ENCODE measurements around the gene KRR1.
"Not testable (repeated sequence)": the region's sequence is repeated elsewhere in the genome, so short reads cannot be mapped to it uniquely, and the experiment has no call there.

KRR1 gene

DNA sequence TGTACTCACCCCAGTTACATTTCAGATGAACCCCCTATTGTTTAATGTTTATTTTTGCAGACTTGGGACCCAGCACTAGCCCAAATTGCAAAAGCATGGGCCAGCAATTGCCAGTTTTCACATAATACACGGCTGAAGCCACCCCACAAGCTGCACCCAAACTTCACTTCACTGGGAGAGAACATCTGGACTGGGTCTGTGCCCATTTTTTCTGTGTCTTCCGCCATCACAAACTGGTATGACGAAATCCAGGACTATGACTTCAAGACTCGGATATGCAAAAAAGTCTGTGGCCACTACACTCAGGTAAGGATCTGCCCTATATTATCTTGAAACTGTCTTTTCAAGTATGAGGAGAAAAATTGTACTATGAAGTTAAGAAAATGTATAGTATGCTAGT lies 29.6 kb downstream of the KRR1 start:
- intact Hi-C loops (cut with DNase I) = no loop called here

DNA sequence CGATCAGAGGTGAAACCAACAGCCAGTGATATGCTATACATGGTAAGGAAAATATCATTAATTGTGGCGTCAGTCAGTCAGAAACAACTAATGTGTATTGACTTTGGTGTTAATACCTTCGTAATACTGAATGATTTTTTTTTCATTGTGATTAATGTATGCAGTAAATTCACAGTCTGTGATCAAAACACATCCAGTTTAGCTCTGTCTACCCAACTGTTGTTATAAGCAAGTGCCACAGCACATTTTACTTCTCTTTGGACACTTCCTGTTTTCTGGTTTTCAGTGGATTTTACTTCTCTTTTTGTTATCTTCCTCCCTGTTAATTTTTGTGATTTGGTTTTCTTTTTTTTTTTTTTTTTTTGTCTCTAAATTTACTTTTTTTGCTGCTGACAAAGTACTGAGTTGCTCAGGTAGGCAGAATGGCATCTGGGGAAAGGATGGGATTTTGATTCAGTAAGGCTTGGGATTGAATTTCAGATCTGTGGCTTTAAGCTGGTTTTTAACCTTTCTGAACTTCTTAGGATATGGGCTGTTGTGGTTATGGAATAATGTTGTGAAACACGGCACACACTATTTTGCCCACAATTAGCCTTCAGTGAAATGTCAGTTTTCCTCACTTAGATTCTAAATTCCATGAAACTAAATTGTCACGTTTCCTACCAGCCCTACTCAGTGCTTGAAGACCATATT lies 30.2 kb downstream of the KRR1 start:
- intact Hi-C loops (cut with DNase I) = no loop called here

More for the DNA sequence above, 29.6 kb downstream of the KRR1 start:
- DNase-seq = no peak

DNA sequence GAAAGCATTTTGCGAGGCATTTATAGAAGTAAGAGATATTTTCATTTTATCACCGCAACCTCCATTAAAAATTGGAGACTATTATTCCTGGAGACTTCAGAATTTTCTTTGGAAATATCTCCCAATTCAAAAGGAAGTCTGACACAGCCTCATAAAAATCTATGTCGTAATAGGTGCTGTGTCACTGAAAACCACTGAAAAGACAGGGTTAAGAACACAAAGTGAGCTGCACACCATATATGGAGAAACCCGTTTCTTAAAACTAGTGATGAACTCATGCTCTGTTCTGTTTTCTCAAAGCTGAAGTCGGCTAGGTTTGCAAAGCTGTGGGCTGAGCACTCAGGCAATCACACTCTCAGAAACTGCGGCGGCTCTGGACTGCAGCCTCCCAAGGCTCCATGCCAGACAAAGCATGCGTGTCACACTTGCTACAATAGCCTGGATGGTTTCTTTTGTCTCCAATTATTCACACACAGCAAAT lies 30.9 kb downstream of the KRR1 start, which contains the start of gene GLIPR1:
Gene GLIPR1 (plus strand): TSS at position 287 of the 481 bp plus-strand sequence. CDS start 126 bp downstream, at position 413.
- DNase-seq = peak; percentile 35 to 81 (median 60)
- intact Hi-C loops (cut with DNase I) = no loop called here

More for the DNA sequence above, 30.2 kb downstream of the KRR1 start:
- no peak for DNase-seq

DNA sequence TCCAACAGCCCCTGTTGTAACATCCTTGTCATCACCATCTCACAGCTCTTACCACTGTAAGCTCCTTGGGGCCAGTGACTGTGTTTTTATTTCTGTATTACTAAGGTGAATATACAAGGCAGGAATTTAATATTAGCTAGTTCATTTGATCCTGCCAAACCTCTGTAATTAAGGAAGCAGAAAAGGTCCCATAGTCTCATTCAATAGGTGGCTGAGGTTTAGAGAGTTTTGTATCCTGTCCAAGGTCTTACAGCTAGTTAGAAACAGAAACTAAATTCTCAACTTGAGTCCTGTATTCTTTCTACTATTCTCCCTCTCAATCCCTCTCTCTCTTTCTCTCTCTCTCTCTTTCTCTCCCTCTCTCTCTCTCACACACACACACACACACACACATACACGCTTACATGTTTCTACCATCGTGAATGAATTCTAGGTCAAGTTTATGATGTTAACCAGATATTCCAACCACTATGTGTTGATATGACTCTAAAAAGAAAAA lies 31.4 kb downstream of the KRR1 start:
- no peak for DNase-seq
- intact Hi-C loops (cut with DNase I) = no loop called here

DNA sequence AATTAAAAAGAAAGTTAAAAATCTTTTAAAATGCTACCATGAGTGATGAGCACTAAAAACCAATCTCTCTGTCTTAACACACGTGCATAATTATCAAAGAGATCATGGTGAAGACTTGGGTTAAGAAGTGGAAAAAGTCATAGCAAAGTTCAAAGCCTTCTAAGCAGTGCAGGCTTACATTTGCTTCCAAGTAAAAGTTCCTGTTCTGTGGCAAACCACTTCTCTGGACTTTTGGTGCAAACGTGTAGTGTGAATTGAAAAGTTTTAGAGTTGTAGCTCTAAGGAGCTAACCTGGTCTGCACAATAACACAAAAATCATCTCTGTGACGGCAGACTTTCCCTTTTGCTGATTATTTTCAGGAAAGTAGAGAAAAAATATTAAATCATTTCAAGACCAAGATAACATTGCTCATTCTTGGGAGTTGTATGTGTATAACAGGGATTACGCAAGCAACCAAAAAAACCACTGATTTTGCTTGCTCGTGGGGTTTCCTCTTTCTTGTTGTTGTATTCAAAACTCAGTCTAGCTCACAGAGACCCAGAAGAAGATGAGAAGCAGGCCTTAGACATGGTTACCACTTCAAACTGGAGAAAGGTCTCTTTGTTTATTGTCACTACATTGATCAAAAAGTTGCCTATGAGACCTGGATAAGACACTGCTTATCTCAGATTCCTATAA lies 33.2 kb downstream of the KRR1 start:
- DNase-seq = no peak

DNA sequence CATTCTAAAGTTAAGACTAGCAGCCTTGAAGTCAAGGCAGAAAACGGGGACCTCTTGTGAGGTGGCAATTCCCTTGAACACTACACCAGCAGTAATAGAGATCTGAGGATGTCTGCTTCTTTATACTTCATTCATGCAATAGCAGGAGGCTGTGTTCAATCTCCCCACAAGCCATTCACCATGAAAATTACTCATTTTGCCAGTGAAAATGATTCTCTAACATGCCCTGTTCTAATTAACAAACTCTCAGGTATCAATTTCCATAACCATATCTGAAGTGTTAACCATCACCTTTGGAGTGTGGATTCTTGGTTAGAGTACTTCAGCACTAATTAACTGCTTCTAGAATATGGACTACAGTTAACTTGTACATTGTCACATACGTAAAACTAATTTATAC lies 34.3 kb downstream of the KRR1 start:
- intact Hi-C loops (cut with DNase I) = no loop called here
- no peak for DNase-seq

More for the DNA sequence above, 33.2 kb downstream of the KRR1 start:
- intact Hi-C loops (cut with DNase I) = no loop called here

DNA sequence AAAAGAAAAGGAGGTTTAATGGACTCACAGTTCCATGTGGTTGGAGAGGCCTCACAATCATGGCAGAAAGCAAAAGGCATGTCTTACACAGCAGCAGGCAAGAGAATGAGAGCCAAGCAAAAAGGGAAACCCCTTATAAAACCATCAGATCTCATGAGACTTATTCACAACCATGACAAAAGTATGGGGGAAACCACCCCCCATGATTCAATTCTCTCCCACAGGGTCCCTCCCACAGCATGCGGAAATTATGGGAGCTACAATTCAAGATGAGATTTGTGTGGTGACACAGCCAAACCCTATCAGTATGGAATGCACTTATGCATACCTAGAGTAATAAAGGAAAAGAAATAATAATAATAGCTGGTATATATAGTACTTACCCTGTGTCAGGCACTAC lies 35.3 kb downstream of the KRR1 start:
- no peak for DNase-seq
- intact Hi-C loops (cut with DNase I) = no loop called here

DNA sequence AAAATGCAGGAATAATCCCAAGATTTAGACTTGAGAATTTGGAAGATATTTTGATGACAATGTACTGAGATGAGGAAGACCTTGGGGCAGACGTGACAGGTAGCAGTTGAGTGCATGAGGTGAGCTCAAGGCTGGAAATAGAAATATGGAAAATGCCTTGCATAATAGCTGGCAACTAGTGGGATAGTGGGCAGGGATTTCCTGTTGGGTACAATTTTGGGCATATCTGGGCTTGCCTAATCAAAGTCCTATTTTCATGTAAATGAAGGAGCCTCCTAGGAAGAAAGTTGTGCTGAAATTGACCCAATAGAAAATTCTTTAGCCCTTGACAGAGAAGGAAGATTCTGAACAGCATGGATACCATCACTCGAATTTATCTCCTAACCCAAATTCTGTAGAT lies 37.3 kb downstream of the KRR1 start:
- DNase-seq = no peak
- intact Hi-C loops (cut with DNase I) = no loop called here

DNA sequence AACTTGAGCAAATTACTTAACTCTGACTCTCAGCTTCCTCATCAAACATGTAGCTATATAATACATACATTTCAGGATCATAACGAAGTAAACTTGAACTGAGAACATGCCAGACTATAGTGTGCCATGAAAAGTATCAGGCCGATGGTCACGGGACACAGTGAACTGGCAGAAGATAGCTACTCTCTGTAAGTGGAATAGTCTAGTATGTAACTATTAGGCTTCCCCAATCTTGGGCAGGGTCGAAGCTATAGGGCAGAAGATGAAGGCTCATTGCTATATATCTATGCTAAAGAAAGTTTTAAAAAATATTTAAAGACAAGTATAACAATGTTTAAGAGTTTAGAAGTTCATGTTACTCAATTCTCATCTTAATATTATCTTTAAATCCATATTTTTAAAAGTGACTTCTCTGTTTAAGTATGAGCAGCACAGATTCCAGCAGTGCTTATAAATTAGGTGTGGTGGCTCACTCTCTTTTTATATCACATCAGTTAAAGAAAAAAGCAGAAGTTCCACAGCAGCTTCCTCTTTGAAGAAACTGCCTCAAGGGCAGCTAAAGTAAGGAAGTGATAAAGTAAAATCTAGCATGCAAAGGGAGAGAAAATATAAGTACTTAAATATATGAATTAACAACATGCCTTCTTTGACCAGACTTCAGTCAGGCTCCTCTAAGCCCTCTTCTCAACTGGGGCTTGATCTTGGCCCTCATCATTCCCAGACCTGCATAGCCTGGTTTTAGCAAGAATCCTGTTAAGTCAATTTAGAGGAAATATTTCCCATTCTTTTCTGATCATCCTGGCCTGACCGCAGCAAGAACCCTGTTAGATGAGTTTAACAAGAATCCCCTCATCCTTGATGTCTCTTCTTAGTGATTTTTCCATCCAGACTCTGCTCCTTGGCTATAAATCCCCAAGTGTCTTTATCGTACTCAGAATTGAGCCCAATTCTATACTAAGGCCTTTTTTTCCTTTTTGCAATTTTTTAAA lies 39.2 kb downstream of the KRR1 start:
- intact Hi-C loops (cut with DNase I) = no loop called here
- no peak for DNase-seq

DNA sequence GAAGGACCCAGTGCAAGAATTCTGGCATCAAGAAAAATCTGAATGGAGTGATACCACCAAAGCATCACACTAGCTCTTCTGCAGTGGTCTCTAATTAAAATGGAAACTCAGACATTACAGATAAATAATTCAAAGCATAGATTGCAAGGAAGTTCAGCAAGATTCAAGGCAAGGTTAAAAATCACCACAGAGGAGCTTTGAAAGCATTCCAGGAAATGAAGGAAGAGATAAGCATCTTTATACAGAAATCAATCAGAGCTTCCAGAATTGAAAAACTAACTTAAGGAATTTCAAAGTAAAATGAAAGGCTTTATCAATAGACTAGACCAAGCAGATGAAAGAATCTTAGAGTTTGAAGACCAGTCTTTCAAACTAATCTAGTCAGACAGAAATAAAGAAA lies 51.2 kb downstream of the KRR1 start:
- intact Hi-C loops (cut with DNase I) = no loop called here
- no peak for DNase-seq

DNA sequence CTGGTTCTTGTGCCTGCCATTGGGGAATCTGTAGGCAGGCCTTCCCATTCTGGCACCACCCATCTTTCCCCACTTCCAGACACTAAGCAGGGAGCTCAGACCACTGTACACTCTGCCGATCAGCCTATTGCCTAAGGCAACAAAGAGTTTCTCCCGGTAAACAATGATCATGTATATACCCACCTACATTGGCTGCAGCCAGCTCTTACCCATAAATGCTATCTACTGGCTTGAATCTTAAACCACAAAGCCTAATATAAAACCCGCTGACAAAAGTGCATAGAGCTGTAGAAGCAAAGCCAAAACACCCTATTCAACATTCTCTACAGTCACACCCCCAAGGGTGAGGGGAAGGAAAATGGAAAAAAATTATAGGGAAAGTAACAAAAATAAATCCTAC lies 51.7 kb downstream of the KRR1 start:
- intact Hi-C loops (cut with DNase I) = no loop called here
- no peak for DNase-seq

DNA sequence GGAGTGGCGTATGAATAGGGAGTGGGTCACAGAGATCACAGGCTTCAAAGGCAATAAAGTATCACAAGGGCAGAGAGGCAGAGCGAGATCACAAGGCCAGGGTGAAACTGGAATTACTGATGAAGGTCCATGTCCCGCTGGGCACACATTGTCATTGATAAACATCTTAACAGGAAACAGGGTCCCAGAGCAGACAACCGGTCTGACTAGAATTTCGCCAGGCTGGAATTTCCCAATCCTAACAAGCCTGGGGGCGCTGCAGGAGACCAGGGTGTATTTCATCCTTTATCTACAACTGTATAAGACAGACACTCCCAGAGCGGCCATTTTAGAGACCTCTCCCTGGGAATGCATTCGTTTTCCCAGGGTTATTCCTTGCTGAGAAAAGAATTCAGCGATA lies 53.5 kb downstream of the KRR1 start:
- intact Hi-C loops (cut with DNase I); DNase-seq: not testable (repeated sequence)

DNA sequence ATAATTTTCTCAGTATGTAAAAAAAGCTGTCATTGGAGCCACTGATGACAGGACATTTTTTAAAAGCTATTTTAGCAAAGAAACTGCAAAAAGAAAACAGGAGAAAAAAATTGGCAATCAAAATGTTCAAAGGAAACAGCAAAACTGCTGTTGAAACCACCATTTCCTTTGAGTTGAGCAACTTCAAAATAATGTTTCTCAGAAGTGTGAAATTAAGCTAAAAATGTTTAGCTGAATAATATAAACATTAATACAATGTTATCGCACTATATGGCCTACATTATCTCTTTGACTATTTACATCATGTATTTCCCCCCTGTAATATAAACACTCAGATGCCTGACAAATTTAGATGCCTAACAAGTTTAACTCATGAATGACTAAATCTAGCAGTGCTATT lies 54.2 kb downstream of the KRR1 start:
- intact Hi-C loops (cut with DNase I) = no loop called here
- no peak for DNase-seq

DNA sequence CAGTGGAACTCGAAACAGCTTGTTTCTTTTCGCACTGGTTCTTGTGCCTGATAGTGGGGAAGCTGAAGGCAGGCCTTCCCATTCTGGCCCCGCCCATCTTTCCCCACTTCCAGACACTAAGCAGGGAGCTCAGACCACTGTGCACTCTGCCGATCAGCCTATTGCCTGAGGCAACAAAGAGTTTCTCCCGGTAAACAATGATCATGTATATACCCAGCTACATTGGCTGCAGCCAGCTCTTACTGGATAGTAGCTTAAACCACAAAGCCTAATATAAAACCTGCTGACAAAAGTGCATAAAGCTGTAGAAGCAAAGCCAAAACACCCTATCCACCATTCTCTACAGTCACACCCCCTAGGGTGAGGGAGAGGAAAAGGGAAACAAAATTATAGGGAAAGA lies 55.6 kb downstream of the KRR1 start:
- DNase-seq = no peak
- intact Hi-C loops (cut with DNase I) = no loop called here

DNA sequence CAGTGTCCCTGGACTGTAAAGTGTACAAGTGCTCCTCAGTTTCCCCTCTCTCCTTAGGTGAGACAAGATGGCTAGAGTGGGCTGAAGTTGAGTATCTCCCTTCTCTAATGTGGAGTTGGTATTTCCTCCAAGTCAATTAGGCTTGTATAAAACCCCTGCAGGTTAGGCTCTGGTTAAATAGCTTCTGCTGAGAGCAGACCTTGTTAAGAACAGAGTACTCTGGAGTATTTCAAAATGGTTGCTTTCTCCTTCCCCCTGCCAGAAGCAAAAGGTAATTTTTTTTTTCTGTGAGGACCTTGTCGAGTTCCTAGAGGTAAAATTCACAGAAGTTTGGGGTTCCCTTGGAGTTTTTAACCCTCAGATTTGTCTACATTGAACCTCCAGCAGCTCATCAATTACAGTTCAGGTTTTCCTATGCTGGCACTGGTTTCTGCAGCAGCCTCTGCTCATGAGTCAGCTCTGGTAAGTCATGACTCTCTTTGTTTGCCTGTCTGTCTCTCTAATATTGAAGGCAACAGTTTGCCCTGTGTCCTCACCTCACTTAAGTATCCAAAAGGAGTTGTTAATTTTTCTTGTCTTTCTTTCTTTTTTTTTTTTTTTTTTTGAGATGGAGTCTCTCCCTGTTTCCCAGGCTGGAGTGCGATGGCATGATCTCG lies 58.6 kb downstream of the KRR1 start:
- no peak for DNase-seq
- intact Hi-C loops (cut with DNase I) = no loop called here

DNA sequence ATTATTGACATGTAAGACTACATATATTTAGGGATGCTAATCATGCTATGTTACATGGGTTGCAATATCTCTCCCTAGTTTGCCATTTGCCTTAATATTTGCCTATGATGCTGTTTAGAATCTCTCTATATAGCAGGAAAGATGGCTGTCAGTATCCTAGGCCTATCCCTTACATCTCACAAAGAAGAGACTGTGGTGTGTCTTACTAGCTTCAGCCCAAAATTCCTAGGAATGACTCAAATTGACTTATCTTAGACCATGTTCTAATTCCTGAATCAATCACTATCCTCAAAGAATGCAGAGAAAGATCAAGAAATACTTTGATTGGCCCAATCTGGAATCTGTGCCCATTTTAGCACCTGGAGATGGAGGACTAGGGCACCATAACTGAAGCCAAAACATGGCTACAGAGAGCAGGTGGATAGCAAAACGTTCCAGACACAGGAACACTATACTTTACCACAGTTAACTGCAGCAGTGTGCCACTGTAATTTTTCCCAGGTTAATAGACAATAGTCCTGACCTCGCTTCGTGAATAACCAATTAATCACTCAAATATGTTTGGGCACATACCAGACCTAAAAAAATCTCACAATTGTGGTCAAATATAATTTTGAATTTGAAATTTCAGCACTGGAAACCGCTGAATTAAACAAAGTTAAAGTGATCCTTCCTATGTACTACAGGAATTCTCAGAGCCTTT lies 63.6 kb downstream of the KRR1 start:
- DNase-seq = no peak
- intact Hi-C loops (cut with DNase I) = no loop called here

DNA sequence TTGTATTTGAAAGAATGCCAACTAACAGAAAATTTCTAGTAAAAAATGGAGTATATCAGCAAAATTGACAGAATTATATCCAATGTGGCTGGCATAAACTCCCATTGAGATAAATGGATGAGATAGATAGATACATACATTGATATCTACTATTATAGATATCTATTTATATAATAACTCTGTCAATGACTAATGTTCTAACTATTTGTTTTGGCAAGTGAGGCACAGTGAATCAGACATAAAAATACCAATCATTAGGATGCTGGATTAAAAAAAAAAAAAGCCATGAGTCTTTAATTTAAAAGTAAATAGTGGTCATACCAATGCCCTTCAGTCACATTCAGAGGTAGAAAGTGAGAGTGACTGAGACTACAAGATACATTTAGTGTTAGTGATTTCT lies 64.6 kb downstream of the KRR1 start:
- intact Hi-C loops (cut with DNase I) = no loop called here
- DNase-seq = no peak

DNA sequence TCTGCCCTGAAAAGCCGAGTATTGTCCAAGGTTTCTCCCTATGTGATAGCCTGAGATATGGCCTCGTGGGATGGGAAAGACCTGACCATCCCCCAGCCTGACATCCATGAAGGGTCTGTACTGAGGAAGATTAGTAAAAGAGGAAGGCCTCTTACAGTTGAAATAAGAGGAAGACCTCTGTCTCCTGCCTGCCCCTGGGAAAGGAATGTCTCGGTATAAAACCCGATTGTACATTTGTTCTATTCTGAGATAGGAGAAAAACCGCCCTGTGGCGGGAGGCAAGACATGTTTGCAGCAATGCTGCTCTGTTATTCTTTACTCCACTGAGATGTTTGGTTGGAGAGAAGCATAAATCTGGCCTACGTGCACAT lies 66.3 kb downstream of the KRR1 start:
- intact Hi-C loops (cut with DNase I) = not testable (repeated sequence)

More for the DNA sequence above, 66.3 kb downstream of the KRR1 start:
- DNase-seq = not testable (repeated sequence)
